Liver (tissue), 9 donors: Measurements from ENCODE around the gene FAM83D. TPM values are rescaled to one million over a fixed set of nuclear protein-coding genes. Genes with fewer than 3 reads are reported as not detected.

ENCODE experiments used
- DNase-seq: peaks from one replicate; pipeline ENCODE4 v3.0.0-alpha.2; 2017; ENCODE audit warnings: low spot score
- H3K27ac ChIP-seq, 2 donors: one replicate each; pipeline ENCODE4 v1.7.0; 2013; ENCODE audit warnings: inconsistent platforms in 2 of 2, low read length in 2 of 2, control low read depth in 1 of 2, low read depth in 1 of 2, mild to moderate bottlenecking in 1 of 2
- H3K27me3 ChIP-seq, 4 donors: one replicate each; pipeline versions ENCODE4 v1.6.1 to v1.7.0; 2013; ENCODE audit warnings: low read length in 3 of 4, inconsistent platforms in 1 of 4, mild to moderate bottlenecking in 1 of 4, moderate library complexity in 1 of 4; ENCODE audit not compliant: control insufficient read depth in 4 of 4, insufficient read depth in 4 of 4
- H3K36me3 ChIP-seq, 4 donors: one replicate each; pipeline versions ENCODE4 v1.6.1 to v1.7.0; 2013; ENCODE audit warnings: low read length in 3 of 4, mild to moderate bottlenecking in 3 of 4, low read depth in 1 of 4, moderate library complexity in 1 of 4; ENCODE audit not compliant: control insufficient read depth in 4 of 4, insufficient read depth in 3 of 4
- H3K4me1 ChIP-seq, 4 donors: one replicate each; pipeline versions ENCODE4 v1.6.1 to v1.7.0; 2013; ENCODE audit warnings: low read length in 3 of 4, mild to moderate bottlenecking in 3 of 4, moderate library complexity in 1 of 4; ENCODE audit not compliant: control insufficient read depth in 4 of 4, insufficient read depth in 4 of 4
- H3K4me3 ChIP-seq, 3 donors: one replicate each; pipeline versions ENCODE4 v1.6.1 to v1.7.0; 2013; ENCODE audit warnings: low read length in 3 of 3, control low read depth in 1 of 3, low read depth in 1 of 3, mild to moderate bottlenecking in 1 of 3
- H3K9ac ChIP-seq, 2 donors: one replicate each; pipeline ENCODE4 v1.7.0; 2013; ENCODE audit warnings: low read length in 2 of 2, mild to moderate bottlenecking in 2 of 2, moderate library complexity in 2 of 2, control low read depth in 1 of 2, low read depth in 1 of 2
- H3K9me3 ChIP-seq, 4 donors: one replicate each; pipeline versions ENCODE4 v1.6.1 to v1.7.0; 2013; ENCODE audit warnings: low read length in 3 of 4; ENCODE audit not compliant: control insufficient read depth in 4 of 4
- ATF3 ChIP-seq: IDR thresholded peaks from 2 replicates; pipeline ENCODE4 v1.6.1; 2016; ENCODE audit warnings: antibody characterized with exemption
- EGR1 ChIP-seq, 2 donors: IDR thresholded peaks; 2 replicates each; pipeline ENCODE4 v1.6.1; 2016 to 2018; ENCODE audit warnings: antibody characterized with exemption in 2 of 2, low read depth in 2 of 2
- FOXA1 ChIP-seq: IDR thresholded peaks from 2 replicates; pipeline ENCODE4 v1.6.1; 2016; ENCODE audit warnings: antibody characterized with exemption
- FOXA2 ChIP-seq: IDR thresholded peaks from 2 replicates; pipeline ENCODE4 v1.6.1; 2016; ENCODE audit warnings: antibody characterized with exemption
- GABPA ChIP-seq, 2 donors: IDR thresholded peaks in 1 of 2; conservative IDR thresholded peaks in 1 of 2; 2 replicates each; pipeline ENCODE4 v1.6.1; 2016; ENCODE audit warnings: antibody characterized with exemption in 2 of 2, mild to moderate bottlenecking in 1 of 2, moderate library complexity in 1 of 2
- HNF4A ChIP-seq, 2 donors: conservative IDR thresholded peaks; 2 replicates each; pipeline ENCODE4 v1.6.1; 2016; ENCODE audit warnings: antibody characterized with exemption in 2 of 2, mild to moderate bottlenecking in 2 of 2
- HNF4G ChIP-seq: IDR thresholded peaks from 2 replicates; pipeline ENCODE4 v1.6.1; 2016; ENCODE audit warnings: antibody characterized with exemption
- JUND ChIP-seq, 2 donors: IDR thresholded peaks; 2 replicates each; pipeline ENCODE4 v1.6.1; 2016; ENCODE audit warnings: antibody characterized with exemption in 2 of 2
- MAX ChIP-seq: IDR thresholded peaks from 2 replicates; pipeline ENCODE4 v1.6.1; 2016; ENCODE audit warnings: antibody characterized with exemption
- NR2F2 ChIP-seq: IDR thresholded peaks from 2 replicates; pipeline ENCODE4 v1.6.1; 2016; ENCODE audit warnings: antibody characterized with exemption
- RAD21 ChIP-seq, 2 donors: IDR thresholded peaks; 2 replicates each; pipeline ENCODE4 v1.6.1; 2016; ENCODE audit warnings: antibody characterized with exemption in 2 of 2, mild to moderate bottlenecking in 2 of 2
- REST ChIP-seq: IDR thresholded peaks from 2 replicates; pipeline ENCODE4 v1.6.1; 2016; ENCODE audit warnings: antibody characterized with exemption, mild to moderate bottlenecking
- RXRA ChIP-seq, 2 donors: IDR thresholded peaks; 2 replicates each; pipeline ENCODE4 v1.6.1; 2017 to 2018; ENCODE audit warnings: antibody characterized with exemption in 2 of 2, mild to moderate bottlenecking in 1 of 2
- SP1 ChIP-seq: IDR thresholded peaks from 2 replicates; pipeline ENCODE4 v1.6.1; 2018; ENCODE audit warnings: antibody characterized with exemption, mild to moderate bottlenecking
- TAF1 ChIP-seq: conservative IDR thresholded peaks from 2 replicates; pipeline ENCODE4 v1.6.1; 2016; ENCODE audit warnings: antibody characterized with exemption, mild to moderate bottlenecking
- YY1 ChIP-seq: IDR thresholded peaks from 2 replicates; pipeline ENCODE4 v1.6.1; 2016; ENCODE audit warnings: antibody characterized with exemption, mild to moderate bottlenecking
- WGBS: extraction: QIAGEN DNeasy Blood & Tissue Kit; methylation state at CpG from one replicate; pipeline ENCODE4 v1.1.7; 2013; 5-methylcytosine and 5-hydroxymethylcytosine counted together
- polyA plus RNA-seq, 2 donors: library from polyadenylated mRNA; stranded (reverse) in 1 of 2; unstranded in 1 of 2; fragments of 200-250 nt in 1 of 2; fragments of >200 nt in 1 of 2; fragmentation: Nextera tagmentation in 1 of 2; extraction: Ambion mirVana in 1 of 2; gene quantifications; one replicate each; pipeline versions ENCODE4 v1.2.1 to v1.2.3, GENCODE V29; 2013 to 2015
- total RNA-seq, 2 donors: library from RNA; depleted of rRNA; stranded (reverse); fragments of >200 nt; gene quantifications; one replicate each; pipeline ENCODE4 v1.2.3, GENCODE V29; 2014
- TF ChIP-seq, protein P1 (sequence below): IDR thresholded peaks from 2 replicates; pipeline ENCODE4 v1.6.1; 2016; ENCODE audit warnings: antibody characterized with exemption
- TF ChIP-seq, protein P2 (sequence below): fragments of 150-350 bp; IDR thresholded peaks from 2 replicates; pipeline ENCODE4 v1.5.1; 2017; ENCODE audit warnings: improper control_type of control experiment, low read depth, low read length; ENCODE audit not compliant: missing input control
- donor health status: healthy.
- donor health status: healthy.
- donor health status: healthy.
- donor health status: healthy.
- donor health status: healthy.

Gene FAM83D
- total and polyA plus RNA-seq, 4 donors, result 1.1 to 28.2 (median 2.7) TPM

- no peak overlapping the region for H3K4me3 ChIP-seq
- no peak overlapping the region for H3K9ac ChIP-seq
- H3K27me3 ChIP-seq, result no peaks in the 10 kb centered on the region
- no peak for TF ChIP-seq TAF1
- TF ChIP-seq HNF4A (conservative IDR thresholded peaks at IDR 0.05), result no peak
- no peak for TF ChIP-seq YY1
- TF ChIP-seq, protein P1, sequence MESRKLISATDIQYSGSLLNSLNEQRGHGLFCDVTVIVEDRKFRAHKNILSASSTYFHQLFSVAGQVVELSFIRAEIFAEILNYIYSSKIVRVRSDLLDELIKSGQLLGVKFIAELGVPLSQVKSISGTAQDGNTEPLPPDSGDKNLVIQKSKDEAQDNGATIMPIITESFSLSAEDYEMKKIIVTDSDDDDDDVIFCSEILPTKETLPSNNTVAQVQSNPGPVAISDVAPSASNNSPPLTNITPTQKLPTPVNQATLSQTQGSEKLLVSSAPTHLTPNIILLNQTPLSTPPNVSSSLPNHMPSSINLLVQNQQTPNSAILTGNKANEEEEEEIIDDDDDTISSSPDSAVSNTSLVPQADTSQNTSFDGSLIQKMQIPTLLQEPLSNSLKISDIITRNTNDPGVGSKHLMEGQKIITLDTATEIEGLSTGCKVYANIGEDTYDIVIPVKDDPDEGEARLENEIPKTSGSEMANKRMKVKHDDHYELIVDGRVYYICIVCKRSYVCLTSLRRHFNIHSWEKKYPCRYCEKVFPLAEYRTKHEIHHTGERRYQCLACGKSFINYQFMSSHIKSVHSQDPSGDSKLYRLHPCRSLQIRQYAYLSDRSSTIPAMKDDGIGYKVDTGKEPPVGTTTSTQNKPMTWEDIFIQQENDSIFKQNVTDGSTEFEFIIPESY, result no peak
- TF ChIP-seq EGR1 (IDR thresholded peaks at IDR 0.05; ENCODE audit: low read depth in 2 of 2), result no peak
- TF ChIP-seq, protein P2, sequence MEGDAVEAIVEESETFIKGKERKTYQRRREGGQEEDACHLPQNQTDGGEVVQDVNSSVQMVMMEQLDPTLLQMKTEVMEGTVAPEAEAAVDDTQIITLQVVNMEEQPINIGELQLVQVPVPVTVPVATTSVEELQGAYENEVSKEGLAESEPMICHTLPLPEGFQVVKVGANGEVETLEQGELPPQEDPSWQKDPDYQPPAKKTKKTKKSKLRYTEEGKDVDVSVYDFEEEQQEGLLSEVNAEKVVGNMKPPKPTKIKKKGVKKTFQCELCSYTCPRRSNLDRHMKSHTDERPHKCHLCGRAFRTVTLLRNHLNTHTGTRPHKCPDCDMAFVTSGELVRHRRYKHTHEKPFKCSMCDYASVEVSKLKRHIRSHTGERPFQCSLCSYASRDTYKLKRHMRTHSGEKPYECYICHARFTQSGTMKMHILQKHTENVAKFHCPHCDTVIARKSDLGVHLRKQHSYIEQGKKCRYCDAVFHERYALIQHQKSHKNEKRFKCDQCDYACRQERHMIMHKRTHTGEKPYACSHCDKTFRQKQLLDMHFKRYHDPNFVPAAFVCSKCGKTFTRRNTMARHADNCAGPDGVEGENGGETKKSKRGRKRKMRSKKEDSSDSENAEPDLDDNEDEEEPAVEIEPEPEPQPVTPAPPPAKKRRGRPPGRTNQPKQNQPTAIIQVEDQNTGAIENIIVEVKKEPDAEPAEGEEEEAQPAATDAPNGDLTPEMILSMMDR, result no peak
- TF ChIP-seq FOXA1, result no peak
- TF ChIP-seq MAX, result no peak
- TF ChIP-seq SP1, result no peak
- no peak for TF ChIP-seq JUND (IDR thresholded peaks at IDR 0.05)
- no peak for TF ChIP-seq HNF4G
- no peak for TF ChIP-seq NR2F2
- TF ChIP-seq RAD21 (IDR thresholded peaks at IDR 0.05), result no peak
- TF ChIP-seq REST, result no peak
- no peak for TF ChIP-seq RXRA (IDR thresholded peaks at IDR 0.05)
- no peak for TF ChIP-seq FOXA2
- no peak for TF ChIP-seq GABPA (IDR thresholded peaks at IDR 0.05 in 1 of 2, conservative IDR thresholded peaks at IDR 0.05 in 1 of 2)
- TF ChIP-seq ATF3, result no peak
- peaks cover 2 to 16% (median 9%) of the 10 kb centered on the region in 4 donors for H3K36me3 ChIP-seq
- H3K27ac ChIP-seq, result no peak overlapping the region
- 98% methylated on average over 1 of the region's 1 CpG for WGBS
- H3K9me3 ChIP-seq, result no peaks in the 10 kb centered on the region
- no peak for DNase-seq
- H3K4me1 ChIP-seq, result peaks cover 0 to 6% (median 3%) of the 10 kb centered on the region in 4 donors
Observed at GRCh38 chr20:38990728-38991127, 64.5 kb downstream of the FAM83D start.
